K562 (cell line): ENCODE measurements around the gene PRR5.

Experiments used
- ATF2 ChIP-seq: sonication (generic); formaldehyde crosslinking; IDR thresholded peaks from 2 replicates; pipeline ENCODE4 v1.8.1; 2022; ENCODE audit warnings: missing genetic modification reagents
- E2F4 ChIP-seq: sonication (generic); formaldehyde crosslinking; IDR thresholded peaks from 2 replicates; pipeline ENCODE4 v1.8.0; 2022; ENCODE audit warnings: mild to moderate bottlenecking, low read depth, missing genetic modification reagents
- MCM2 ChIP-seq: fragments of 450-650 bp; IDR thresholded peaks from 2 replicates; pipeline ENCODE4 v1.6.1; 2017; ENCODE audit warnings: low read depth, mild to moderate bottlenecking
- POLR2A ChIP-seq: fragments of 450-650 bp; conservative IDR thresholded peaks from 2 replicates; pipeline ENCODE4 v1.6.1; 2016
- POLR2AphosphoS5 ChIP-seq: IDR thresholded peaks from 2 replicates; pipeline ENCODE4 v1.6.1; 2011; ENCODE audit warnings: mild to moderate bottlenecking, low read depth, low read length, moderate library complexity; ENCODE audit not compliant: control insufficient read depth, insufficient read depth
- SRF ChIP-seq, 2 experiments: fragments of 250-450, 450-650 bp in 1 of 2; sonication (Bioruptor Pico) in 1 of 2; sonication (generic) in 1 of 2; formaldehyde crosslinking; IDR thresholded peaks; 2 replicates each; pipeline versions ENCODE4 v1.5.0 to v1.5.1; 2020 to 2022; ENCODE audit warnings: mild to moderate bottlenecking in 1 of 2, missing genetic modification reagents in 1 of 2
- TARDBP ChIP-seq: fragments of 450-650 bp; IDR thresholded peaks from 2 replicates; pipeline ENCODE4 v1.6.1; 2016
- UBTF ChIP-seq, 2 experiments: IDR thresholded peaks; 2 replicates each; pipeline ENCODE4 v1.6.1; 2012; ENCODE audit warnings: improper control_type of control experiment in 2 of 2, low read depth in 2 of 2, low read length in 2 of 2, borderline replicate concordance in 1 of 2
- ZNF431 ChIP-seq: sonication (generic); formaldehyde crosslinking; IDR thresholded peaks from 2 replicates; pipeline ENCODE4 v1.8.0; 2022; ENCODE audit warnings: mild to moderate bottlenecking, missing genetic modification reagents
- ZNF644 ChIP-seq: fragments of 200-800 bp; sonication (Bioruptor generic); IDR thresholded peaks from 2 replicates; pipeline ENCODE4 v1.6.1; 2016; ENCODE audit warnings: low read depth, missing genetic modification characterization, missing compliant biosample characterization
- TF ChIP-seq, protein P1 (sequence below), 3 experiments: IDR thresholded peaks in 2 of 3; conservative IDR thresholded peaks in 1 of 3; 2 replicates each; pipeline ENCODE4 v1.5.1; 2011 to 2012; ENCODE audit warnings: low read length in 3 of 3, mild to moderate bottlenecking in 3 of 3, control low read depth in 2 of 3, improper control_type of control experiment in 1 of 3, inconsistent platforms in 1 of 3, low read depth in 1 of 3, mixed read lengths in 1 of 3, moderate library complexity in 1 of 3; ENCODE audit not compliant: insufficient read depth in 2 of 3
- TF ChIP-seq, protein P2 (sequence below): sonication (generic); formaldehyde crosslinking; IDR thresholded peaks from 2 replicates; pipeline ENCODE4 v1.9.0; 2022; ENCODE audit warnings: mild to moderate bottlenecking, missing genetic modification reagents
- TF ChIP-seq, protein P3 (sequence below): sonication (generic); formaldehyde crosslinking; IDR thresholded peaks from 2 replicates; pipeline ENCODE4 v1.8.0; 2022; ENCODE audit warnings: mild to moderate bottlenecking, missing genetic modification reagents, borderline replicate concordance

GRCh38 chr22:44737406-44738346 is 35.7 kb downstream of the PRR5 start:
- TF ChIP-seq, protein P1, sequence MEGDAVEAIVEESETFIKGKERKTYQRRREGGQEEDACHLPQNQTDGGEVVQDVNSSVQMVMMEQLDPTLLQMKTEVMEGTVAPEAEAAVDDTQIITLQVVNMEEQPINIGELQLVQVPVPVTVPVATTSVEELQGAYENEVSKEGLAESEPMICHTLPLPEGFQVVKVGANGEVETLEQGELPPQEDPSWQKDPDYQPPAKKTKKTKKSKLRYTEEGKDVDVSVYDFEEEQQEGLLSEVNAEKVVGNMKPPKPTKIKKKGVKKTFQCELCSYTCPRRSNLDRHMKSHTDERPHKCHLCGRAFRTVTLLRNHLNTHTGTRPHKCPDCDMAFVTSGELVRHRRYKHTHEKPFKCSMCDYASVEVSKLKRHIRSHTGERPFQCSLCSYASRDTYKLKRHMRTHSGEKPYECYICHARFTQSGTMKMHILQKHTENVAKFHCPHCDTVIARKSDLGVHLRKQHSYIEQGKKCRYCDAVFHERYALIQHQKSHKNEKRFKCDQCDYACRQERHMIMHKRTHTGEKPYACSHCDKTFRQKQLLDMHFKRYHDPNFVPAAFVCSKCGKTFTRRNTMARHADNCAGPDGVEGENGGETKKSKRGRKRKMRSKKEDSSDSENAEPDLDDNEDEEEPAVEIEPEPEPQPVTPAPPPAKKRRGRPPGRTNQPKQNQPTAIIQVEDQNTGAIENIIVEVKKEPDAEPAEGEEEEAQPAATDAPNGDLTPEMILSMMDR (IDR thresholded peaks at IDR 0.05 in 2 of 3, conservative IDR thresholded peaks at IDR 0.05 in 1 of 3; ENCODE audit: insufficient read depth in 2 of 3, low read depth in 1 of 3, low read length in 3 of 3) = no peak
- TF ChIP-seq POLR2AphosphoS5 (no peak), E2F4 (no peak), UBTF (IDR thresholded peaks at IDR 0.05; ENCODE audit: borderline replicate concordance in 1 of 2, low read depth in 2 of 2, low read length in 2 of 2) (no peak), TARDBP (no peak), ATF2 (CRISPR knock-in tag) (no peak), ZNF431 (no peak), SRF (CRISPR knock-in tag; IDR thresholded peaks at IDR 0.05) (no peak), POLR2A (no peak), ZNF644 (tag) (no peak), MCM2 (no peak)
- TF ChIP-seq, protein P2, sequence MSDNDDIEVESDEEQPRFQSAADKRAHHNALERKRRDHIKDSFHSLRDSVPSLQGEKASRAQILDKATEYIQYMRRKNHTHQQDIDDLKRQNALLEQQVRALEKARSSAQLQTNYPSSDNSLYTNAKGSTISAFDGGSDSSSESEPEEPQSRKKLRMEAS = no peak
- TF ChIP-seq, protein P3, sequence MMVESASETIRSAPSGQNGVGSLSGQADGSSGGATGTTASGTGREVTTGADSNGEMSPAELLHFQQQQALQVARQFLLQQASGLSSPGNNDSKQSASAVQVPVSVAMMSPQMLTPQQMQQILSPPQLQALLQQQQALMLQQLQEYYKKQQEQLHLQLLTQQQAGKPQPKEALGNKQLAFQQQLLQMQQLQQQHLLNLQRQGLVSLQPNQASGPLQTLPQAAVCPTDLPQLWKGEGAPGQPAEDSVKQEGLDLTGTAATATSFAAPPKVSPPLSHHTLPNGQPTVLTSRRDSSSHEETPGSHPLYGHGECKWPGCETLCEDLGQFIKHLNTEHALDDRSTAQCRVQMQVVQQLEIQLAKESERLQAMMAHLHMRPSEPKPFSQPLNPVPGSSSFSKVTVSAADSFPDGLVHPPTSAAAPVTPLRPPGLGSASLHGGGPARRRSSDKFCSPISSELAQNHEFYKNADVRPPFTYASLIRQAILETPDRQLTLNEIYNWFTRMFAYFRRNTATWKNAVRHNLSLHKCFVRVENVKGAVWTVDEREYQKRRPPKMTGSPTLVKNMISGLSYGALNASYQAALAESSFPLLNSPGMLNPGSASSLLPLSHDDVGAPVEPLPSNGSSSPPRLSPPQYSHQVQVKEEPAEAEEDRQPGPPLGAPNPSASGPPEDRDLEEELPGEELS (CRISPR knock-in tag) = no peak
